Cerebellar cortex (tissue), 1 donor: ENCODE measurements around the gene TTC23.

ENCODE experiments used
- DNase-seq: peaks from one replicate; pipeline ENCODE4 v3.0.0-alpha.2; 2015; ENCODE audit warnings: low spot score

TTC23 gene

GRCh38 chr15:99101501-99101900 is 147.9 kb downstream of the TTC23 start:
- no peak for DNase-seq

GRCh38 chr15:99100245-99101173 is 148.9 kb downstream of the TTC23 start:
- peak; percentile 60 for DNase-seq

- DNase-seq: no peak
Measured at GRCh38 chr15:99099661-99100060, 149.7 kb downstream of the TTC23 start.

- DNase-seq: no peak
Measured at GRCh38 chr15:99098991-99099390, 150.4 kb downstream of the TTC23 start.

GRCh38 chr15:99098426-99098825 is 151.0 kb downstream of the TTC23 start:
- no peak for DNase-seq

GRCh38 chr15:99097441-99098410 is 151.7 kb downstream of the TTC23 start:
- no peak for DNase-seq

- DNase-seq: no peak
Measured at GRCh38 chr15:99096894-99097426, 152.4 kb downstream of the TTC23 start.

- DNase-seq: no peak
Measured at GRCh38 chr15:99096173-99096893, 153.0 kb downstream of the TTC23 start.

GRCh38 chr15:99095626-99096025 is 153.8 kb downstream of the TTC23 start:
- DNase-seq: no peak

- DNase-seq: no peak
Measured at GRCh38 chr15:99092554-99093172, 156.7 kb downstream of the TTC23 start.

- no peak for DNase-seq
Measured at GRCh38 chr15:99090938-99091337, 158.4 kb downstream of the TTC23 start.

GRCh38 chr15:99090011-99090699 is 159.2 kb downstream of the TTC23 start:
- no peak for DNase-seq

- no peak for DNase-seq
Measured at GRCh38 chr15:99087405-99087943, 161.9 kb downstream of the TTC23 start.

GRCh38 chr15:99086327-99086667 is 163.1 kb downstream of the TTC23 start:
- no peak for DNase-seq
